Esophagus (tissue), 2 donors: Measurements from ENCODE around the gene SPINDOC. TPM values are rescaled to one million over a fixed set of nuclear protein-coding genes. Genes with fewer than 3 reads are reported as not detected.

Source experiments
- H3K27ac ChIP-seq, 2 donors: one replicate each; pipeline ENCODE4 v1.5.1; 2013; ENCODE audit warnings: low read depth in 2 of 2, mild to moderate bottlenecking in 2 of 2, inconsistent platforms in 1 of 2, low read length in 1 of 2, moderate library complexity in 1 of 2
- H3K27me3 ChIP-seq, 2 donors: one replicate each; pipeline ENCODE4 v1.6.1; 2013; ENCODE audit warnings: low read length in 2 of 2, control low read depth in 1 of 2, mild to moderate bottlenecking in 1 of 2; ENCODE audit not compliant: insufficient read depth in 2 of 2, control insufficient read depth in 1 of 2
- H3K36me3 ChIP-seq, 2 donors: one replicate each; pipeline ENCODE4 v1.6.1; 2013; ENCODE audit warnings: low read length in 1 of 2; ENCODE audit not compliant: control insufficient read depth in 2 of 2, insufficient read depth in 2 of 2
- H3K4me1 ChIP-seq, 2 donors: one replicate each; pipeline ENCODE4 v1.6.1; 2013; ENCODE audit warnings: low read length in 1 of 2; ENCODE audit not compliant: control insufficient read depth in 2 of 2, insufficient read depth in 2 of 2
- H3K4me3 ChIP-seq, 2 donors: one replicate each; pipeline ENCODE4 v1.5.1; 2013; ENCODE audit warnings: low read length in 2 of 2, mild to moderate bottlenecking in 2 of 2, low read depth in 1 of 2, moderate library complexity in 1 of 2
- H3K9me3 ChIP-seq, 2 donors: one replicate each; pipeline ENCODE4 v1.6.1; 2013; ENCODE audit warnings: mild to moderate bottlenecking in 2 of 2, low read depth in 1 of 2, low read length in 1 of 2, moderate library complexity in 1 of 2; ENCODE audit not compliant: control insufficient read depth in 2 of 2, insufficient read depth in 1 of 2
- WGBS, 2 donors: extraction: QIAGEN DNeasy Blood & Tissue Kit; methylation state at CpG; one replicate each; pipeline ENCODE4 v1.1.7; 2013; 5-methylcytosine and 5-hydroxymethylcytosine counted together
- polyA plus RNA-seq, 2 donors: library from polyadenylated mRNA; stranded (reverse); fragments of 200-250 nt; gene quantifications; one replicate each; pipeline ENCODE4 v1.2.3, GENCODE V29; 2013
- donor health status: healthy with polysubstance abuse.
- donor health status: Bipolar disorder and iron deficiency.

The SPINDOC gene
- polyA plus RNA-seq, 2 donors: 5.9 to 10.2 TPM

GRCh38 chr11:63873311-63873710 is 60.1 kb downstream of the SPINDOC start:
- Histone ChIP-seq H3K27ac (peak overlapping the region; percentile 70 to 85), H3K4me3 (no peak overlapping the region), H3K9me3 (no peaks in the 10 kb centered on the region), H3K4me1 (peaks cover 19 to 44% of the 10 kb centered on the region in 2 donors), H3K36me3 (peaks cover 0 to 8% of the 10 kb centered on the region in 2 donors), H3K27me3 (no peaks in the 10 kb centered on the region)
- WGBS, 2 donors: 52 to 54% methylated on average over 5 of the region's 5 CpGs

- no peaks in the 10 kb centered on the region for H3K9me3 ChIP-seq
- H3K36me3 ChIP-seq: peaks cover 0 to 9% of the 10 kb centered on the region in 2 donors
- H3K4me1 ChIP-seq: peaks cover 16 to 40% of the 10 kb centered on the region in 2 donors
- H3K4me3 ChIP-seq: no peak overlapping the region
- H3K27me3 ChIP-seq: no peaks in the 10 kb centered on the region
- H3K27ac ChIP-seq: peak overlapping the region in 1 of 2 donors; percentile 33
- 47 to 48% methylated on average over 6 of the region's 6 CpGs for WGBS, 2 donors
These were observed 61.3 kb downstream of the SPINDOC start for GRCh38 chr11:63874511-63874910.

- no peak overlapping the region for H3K27ac ChIP-seq
- no peaks in the 10 kb centered on the region for H3K27me3 ChIP-seq
- peaks cover 8 to 33% of the 10 kb centered on the region in 2 donors for H3K4me1 ChIP-seq
- H3K36me3 ChIP-seq: peaks cover 0 to 9% of the 10 kb centered on the region in 2 donors
- WGBS, 2 donors: 90 to 91% methylated on average over 8 of the region's 8 CpGs
- H3K4me3 ChIP-seq: no peak overlapping the region
- H3K9me3 ChIP-seq: no peaks in the 10 kb centered on the region
These were observed 62.3 kb downstream of the SPINDOC start for GRCh38 chr11:63875506-63876065.

GRCh38 chr11:63876616-63877015 is 63.4 kb downstream of the SPINDOC start:
- H3K27ac ChIP-seq: no peak overlapping the region
- peaks cover 7 to 31% of the 10 kb centered on the region in 2 donors for H3K4me1 ChIP-seq
- no peaks in the 10 kb centered on the region for H3K9me3 ChIP-seq
- peaks cover 0 to 9% of the 10 kb centered on the region in 2 donors for H3K36me3 ChIP-seq
- no peak overlapping the region for H3K4me3 ChIP-seq
- 89 to 94% methylated on average over 6 of the region's 6 CpGs for WGBS, 2 donors
- H3K27me3 ChIP-seq: no peaks in the 10 kb centered on the region

Other genes with a start within 250 kb of the SPINDOC start
- 1 to 10 TPM; 3.1 to 8.9 TPM for gene PLAAT3, start 199.0 kb upstream of the SPINDOC start, polyA plus RNA-seq
- gene ATL3, start 142.1 kb upstream of the SPINDOC start, polyA plus RNA-seq: 10 to 100 TPM; 13.7 to 16.9 TPM
- gene RTN3, start 132.0 kb upstream of the SPINDOC start, polyA plus RNA-seq: 10 to 100 TPM; 45.2 to 46.3 TPM
- 1 to 10 TPM; 2.6 to 3.3 TPM for gene ZFTA, start 44.7 kb upstream of the SPINDOC start, polyA plus RNA-seq
- gene MARK2, start 25.7 kb downstream of the SPINDOC start, polyA plus RNA-seq: 10 to 100 TPM; 29.5 to 29.9 TPM
- gene RCOR2, start 103.7 kb downstream of the SPINDOC start, polyA plus RNA-seq: under 1 TPM; 0.13 to 0.24 TPM
- gene NAA40, start 125.5 kb downstream of the SPINDOC start, polyA plus RNA-seq: 10 to 100 TPM in 1 of 2 donors, 1 to 10 TPM in 1; 8.5 to 11.8 TPM
- 1,000 to 10,000 TPM in 1 of 2 donors, 100 to 1,000 TPM in 1; 737 to 1,011 TPM for gene COX8A, start 161.2 kb downstream of the SPINDOC start, polyA plus RNA-seq
- 10 to 100 TPM; 54.6 to 91.5 TPM for gene OTUB1, start 173.0 kb downstream of the SPINDOC start, polyA plus RNA-seq
- under 1 TPM; 0.04 to 0.08 TPM for gene FLRT1, start 222.5 kb downstream of the SPINDOC start, polyA plus RNA-seq